GM12872 (cell line): ENCODE data around the gene ANKS1B.

Experiments
- TF ChIP-seq, protein P1 (sequence below): IDR thresholded peaks from 3 replicates; pipeline ENCODE4 v1.5.1; 2011; ENCODE audit warnings: low read depth, mild to moderate bottlenecking, low read length, moderate library complexity; ENCODE audit not compliant: insufficient read depth

The ANKS1B gene

DNA sequence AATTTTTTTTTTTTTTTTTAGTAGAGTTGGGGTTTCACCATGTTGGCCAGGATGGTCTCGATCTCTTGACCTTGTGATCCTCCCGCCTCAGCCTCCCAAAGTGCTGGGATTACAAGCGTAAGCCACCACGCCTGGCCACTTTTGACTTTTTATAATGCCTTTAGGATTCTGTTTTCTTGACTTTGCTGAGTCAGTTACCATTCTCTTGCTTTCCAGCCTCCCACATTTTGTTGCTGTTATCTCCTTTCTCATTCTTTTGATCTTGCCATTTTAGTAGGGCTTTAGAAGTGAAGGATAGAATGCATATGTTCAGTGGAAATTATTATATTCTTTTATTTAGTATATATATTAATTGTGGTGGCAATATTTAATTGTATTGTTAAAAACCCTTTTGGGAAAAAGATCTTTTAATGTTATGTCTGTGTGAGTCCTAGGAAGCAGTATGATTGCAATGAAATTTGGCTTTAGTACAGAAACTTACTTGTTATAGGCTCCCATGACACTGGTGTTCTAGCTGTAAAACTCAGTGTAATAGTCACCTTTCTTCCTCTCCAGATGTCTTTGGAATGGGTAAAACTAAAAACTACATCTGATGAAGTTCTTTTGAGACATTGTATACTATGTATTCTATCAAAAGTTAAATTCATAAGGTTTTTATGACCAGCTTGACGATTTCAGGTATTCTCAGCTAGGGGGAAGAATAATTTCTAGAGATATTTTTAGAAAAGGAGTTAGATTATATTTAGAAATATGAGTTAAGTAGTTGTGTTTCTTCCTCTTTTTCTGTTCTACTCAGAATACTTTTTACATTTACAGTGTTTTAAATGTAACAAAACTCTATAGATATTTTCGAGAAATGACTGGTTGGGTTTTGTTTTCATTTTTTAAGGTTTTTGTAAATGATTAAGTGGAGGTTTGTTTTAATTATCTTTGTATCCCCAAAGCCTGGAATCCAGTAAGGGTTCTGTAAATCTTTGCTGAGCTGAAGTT is 1264.9 kb downstream of the ANKS1B start:
- TF ChIP-seq, protein P1, sequence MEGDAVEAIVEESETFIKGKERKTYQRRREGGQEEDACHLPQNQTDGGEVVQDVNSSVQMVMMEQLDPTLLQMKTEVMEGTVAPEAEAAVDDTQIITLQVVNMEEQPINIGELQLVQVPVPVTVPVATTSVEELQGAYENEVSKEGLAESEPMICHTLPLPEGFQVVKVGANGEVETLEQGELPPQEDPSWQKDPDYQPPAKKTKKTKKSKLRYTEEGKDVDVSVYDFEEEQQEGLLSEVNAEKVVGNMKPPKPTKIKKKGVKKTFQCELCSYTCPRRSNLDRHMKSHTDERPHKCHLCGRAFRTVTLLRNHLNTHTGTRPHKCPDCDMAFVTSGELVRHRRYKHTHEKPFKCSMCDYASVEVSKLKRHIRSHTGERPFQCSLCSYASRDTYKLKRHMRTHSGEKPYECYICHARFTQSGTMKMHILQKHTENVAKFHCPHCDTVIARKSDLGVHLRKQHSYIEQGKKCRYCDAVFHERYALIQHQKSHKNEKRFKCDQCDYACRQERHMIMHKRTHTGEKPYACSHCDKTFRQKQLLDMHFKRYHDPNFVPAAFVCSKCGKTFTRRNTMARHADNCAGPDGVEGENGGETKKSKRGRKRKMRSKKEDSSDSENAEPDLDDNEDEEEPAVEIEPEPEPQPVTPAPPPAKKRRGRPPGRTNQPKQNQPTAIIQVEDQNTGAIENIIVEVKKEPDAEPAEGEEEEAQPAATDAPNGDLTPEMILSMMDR: no peak

DNA sequence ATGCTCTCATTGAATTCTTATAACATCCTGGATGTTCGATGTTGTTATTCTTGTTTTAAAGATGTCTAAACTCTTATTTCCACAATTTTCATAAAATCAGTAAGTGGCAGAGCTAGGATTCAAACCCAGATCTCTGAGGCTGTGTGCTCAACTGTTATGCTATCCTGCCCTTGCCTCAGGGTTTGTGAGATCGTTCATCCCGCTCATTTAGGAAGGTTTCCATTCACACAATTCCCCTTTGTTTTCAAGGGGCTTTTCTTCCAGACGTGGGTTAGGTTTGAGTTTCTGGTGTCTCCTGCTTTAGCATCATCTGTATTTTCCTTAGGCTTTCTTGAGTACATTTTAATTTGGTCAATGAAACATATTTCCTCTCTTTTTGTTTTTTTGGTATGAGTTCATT is 1270.3 kb downstream of the ANKS1B start:
- TF ChIP-seq, protein P1: no peak

DNA sequence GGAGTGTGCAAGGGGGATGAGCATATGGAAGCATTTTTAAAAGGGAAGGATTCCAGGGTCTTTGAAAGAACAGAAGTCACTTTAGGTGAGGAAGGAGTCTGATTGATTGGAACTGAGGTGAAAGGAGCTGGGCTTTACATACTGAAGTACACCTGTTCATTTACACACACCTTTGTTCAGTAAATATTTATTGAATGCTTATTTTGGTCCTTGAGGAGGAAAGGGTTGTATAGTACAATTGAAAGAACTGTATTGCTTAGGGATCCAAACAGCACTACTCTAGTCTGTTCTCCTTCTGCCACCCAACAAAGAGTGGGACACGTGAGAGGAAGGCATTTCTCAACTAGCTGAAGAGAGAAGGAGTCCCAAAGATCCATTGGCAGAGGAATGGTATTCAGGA is 1275.7 kb downstream of the ANKS1B start:
- TF ChIP-seq, protein P1: no peak

- TF ChIP-seq, protein P1: no peak
These were observed 1283.6 kb downstream of the ANKS1B start for GRCh38 chr12:98701166-98701565.

- TF ChIP-seq, protein P1: no peak
These were observed 1285.2 kb downstream of the ANKS1B start for GRCh38 chr12:98699586-98699985.

GRCh38 chr12:98698603-98699463 is 1285.9 kb downstream of the ANKS1B start:
- TF ChIP-seq, protein P1: peak; percentile 83

GRCh38 chr12:98697209-98697608 is 1287.5 kb downstream of the ANKS1B start:
- TF ChIP-seq, protein P1: no peak
